H54 (cell line): ENCODE measurements around the gene FETUB.
A peak's percentile ranks its signal among the peaks of the same experiment; 100 is the strongest.

Experiments used
- DNase-seq: peaks from one replicate; pipeline ENCODE4 v3.0.0; 2011; ENCODE audit warnings: low spot score, mixed read lengths; ENCODE audit not compliant: insufficient read length
- FAIRE-seq: peaks from 3 replicates; lab custom pipeline; 2011; peaks lifted over from hg19 to GRCh38; lab: Jason Lieb, UNC
- POLR2A ChIP-seq: IDR thresholded peaks from 2 replicates; pipeline ENCODE4 v1.6.1; 2011; ENCODE audit warnings: low read depth, mild to moderate bottlenecking, low read length

The FETUB gene

DNA sequence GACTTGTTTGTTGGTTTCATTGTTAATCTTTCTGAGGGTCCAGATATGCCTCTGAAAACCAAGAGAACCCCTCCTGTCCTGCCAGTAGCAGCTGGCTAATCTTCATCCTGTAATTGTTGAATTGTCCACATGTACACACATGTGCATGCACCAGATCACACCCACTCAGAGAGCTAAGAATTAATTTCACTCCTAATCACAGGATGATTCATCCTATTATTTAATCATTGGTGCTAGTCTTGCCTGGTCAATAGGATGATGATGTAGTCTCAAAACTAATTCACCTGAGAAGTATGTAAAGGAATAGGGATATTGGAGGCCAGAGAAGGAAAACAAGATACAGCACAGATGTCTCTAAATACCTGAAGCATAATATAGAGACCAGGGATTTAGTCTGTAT lies 35.1 kb upstream of the FETUB start:
- TF ChIP-seq POLR2A: no peak
- DNase-seq (no peak), FAIRE-seq (no peak)

DNA sequence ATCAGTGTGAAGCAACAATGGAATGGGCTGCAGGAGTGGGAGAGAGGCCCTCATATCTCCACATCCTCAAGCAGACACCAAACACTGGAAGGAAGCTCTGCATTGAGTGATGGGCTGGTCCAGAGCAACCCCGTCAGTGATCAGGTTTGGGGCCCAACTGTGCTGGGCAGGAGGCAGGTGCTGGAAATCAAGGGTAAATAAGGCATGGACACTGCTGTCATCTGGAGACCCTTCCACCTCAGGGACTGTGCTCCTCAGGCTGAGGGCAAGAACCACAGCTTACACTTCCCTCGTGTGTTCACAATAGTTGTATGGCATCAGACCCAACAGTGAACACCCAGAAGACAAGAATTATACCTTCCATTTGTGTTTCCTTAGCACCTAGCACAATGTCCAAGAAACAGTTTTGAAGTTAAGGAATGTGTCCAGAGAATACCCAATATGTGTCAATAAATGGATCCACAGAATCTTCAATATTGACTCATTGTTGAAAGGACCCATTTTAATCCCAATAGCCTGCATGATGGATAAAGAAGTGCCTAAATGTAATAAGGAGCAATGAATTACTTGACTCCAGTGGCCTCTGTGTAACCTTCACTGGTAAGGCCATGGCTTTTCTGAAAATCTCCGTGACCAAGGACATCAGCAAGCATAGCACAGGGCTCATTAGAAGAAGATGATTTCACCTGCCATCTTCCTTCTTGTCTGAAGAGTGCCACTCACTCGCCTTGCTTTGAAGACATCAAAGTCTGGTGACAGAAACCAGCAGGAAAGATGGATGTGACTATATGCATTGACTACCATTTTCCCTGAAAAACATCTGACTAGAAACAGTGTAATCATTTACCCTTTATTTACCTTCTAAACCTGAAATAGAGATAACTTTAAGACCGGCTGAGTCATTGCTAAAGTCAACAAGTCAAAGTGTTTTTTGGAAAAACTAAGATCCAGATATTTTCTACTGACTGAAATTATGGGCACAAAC lies 34.3 kb upstream of the FETUB start:
- no peak for TF ChIP-seq POLR2A
- FAIRE-seq: no peak
- no peak for DNase-seq

DNA sequence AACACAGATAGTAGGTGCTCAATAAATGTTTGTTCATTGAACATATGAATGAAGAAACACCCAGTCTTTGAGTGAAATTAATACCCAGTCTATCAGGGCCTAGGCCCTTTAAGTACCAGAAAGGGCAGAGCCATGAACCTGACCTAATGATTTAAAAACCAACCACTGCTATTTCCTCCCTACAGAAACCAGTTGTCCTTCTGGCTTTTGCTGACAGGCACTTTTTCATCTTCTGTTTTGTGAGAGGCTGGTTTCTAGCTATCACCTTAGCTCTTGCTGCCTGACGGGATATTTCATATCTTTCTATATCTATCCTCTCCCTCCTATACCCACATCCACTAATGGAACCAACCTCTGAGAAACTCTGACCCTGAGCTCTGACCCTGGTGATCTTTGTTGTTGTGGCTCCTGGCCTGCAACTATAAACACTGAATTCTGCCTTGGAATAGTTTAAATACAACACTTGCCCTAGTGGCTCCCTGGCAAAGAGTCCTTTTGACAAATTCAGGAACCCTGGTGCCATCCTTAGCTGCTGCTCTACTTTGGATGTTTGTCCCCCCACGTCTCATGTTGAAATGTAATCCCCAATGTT lies 31.5 kb upstream of the FETUB start:
- no peak for TF ChIP-seq POLR2A
- FAIRE-seq (no peak), DNase-seq (no peak)

DNA sequence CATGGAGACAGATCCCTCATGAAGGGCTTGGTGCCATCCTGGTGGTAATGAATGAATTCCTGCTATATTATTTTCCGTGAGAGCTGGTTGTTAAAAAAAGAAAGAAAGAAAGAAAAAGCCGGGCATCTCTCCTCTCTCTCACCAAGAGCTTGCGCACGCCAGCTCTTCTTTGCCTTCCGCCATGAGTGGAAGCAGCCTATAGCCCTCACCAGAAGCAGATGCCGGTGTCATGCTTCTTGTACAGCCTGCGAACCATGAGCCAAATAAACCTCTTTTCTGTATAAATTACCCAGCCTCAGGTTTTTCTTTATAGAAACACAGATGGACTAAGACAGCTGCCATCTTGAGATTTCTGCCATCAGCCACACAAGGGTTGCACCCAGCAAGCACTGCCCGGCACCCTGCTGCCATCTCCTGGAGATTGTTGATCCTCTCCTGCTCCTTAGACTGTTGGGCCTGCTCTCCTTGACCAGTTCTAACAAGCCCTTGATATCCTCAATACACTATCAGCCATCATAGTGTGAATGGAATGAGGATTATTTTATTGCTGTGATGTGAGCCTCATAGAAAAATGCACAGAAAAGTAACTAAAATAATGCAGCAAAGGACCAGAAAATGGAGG lies 30.8 kb upstream of the FETUB start:
- no peak for FAIRE-seq
- no peak for DNase-seq
- TF ChIP-seq POLR2A: no peak

DNA sequence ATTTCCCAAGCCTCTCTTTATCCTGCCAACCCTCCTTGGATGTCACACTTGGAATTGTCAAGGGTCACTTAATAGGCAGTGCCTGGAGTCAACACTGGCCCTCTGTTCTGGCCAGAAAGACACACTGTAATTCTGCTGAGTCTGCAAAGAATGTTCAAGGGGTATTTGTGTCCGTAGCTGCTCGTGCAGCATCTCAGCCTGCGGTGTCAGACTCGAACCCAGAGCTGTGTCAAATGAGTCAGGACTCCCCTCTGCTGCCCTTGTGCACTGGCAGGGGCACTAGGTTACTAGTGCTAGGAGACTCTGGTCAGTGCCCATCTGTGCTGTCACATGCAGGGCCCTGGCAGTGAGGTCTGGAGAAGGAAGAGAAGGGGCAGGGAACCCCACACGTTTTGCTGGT lies 28.1 kb upstream of the FETUB start:
- TF ChIP-seq POLR2A: no peak
- no peak for FAIRE-seq

DNA sequence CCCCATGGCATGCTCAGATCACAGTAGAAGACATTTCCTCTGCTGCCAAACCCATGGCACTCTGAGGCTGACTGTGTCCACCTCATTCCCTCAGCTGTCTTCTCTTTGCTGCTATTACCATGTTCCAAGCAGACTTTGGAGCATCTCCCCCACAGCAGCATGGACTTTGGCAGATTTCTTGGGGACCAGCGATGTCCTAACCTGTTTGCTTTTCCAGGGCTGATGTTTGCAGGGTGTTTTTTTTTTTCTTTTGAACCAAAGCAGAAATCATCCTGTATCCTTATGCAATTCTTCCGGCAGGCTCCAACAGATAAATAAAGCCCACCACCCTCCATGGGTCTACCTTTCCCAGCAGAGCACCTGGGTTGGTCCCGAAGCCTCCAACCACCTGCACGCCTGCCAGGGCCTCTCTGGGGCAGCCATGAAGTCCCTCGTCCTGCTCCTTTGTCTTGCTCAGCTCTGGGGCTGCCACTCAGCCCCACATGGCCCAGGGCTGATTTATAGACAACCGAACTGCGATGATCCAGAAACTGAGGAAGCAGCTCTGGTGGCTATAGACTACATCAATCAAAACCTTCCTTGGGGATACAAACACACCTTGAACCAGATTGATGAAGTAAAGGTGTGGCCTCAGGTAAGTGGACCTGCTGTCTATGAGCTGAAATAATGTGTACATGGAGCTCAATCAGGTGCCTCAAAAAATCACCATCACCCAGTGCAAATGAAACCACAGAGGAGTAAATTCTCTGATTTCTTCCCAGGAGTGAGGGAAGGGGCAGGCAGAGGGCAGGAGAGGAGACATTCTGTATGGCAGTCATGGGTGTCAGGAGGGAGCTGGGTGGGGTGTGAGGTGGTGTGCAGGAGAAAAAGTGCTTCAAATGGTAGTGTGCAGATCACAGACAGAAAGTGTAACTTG lies 27.2 kb upstream of the FETUB start, which contains the start of gene AHSG:
Gene AHSG (plus strand): TSS at position 340 of the 916 bp plus-strand sequence. CDS start 82 bp downstream, at position 422.
- TF ChIP-seq POLR2A: no peak
- DNase-seq (no peak), FAIRE-seq (no peak)

More for the DNA sequence above, 28.1 kb upstream of the FETUB start:
- DNase-seq: no peak

DNA sequence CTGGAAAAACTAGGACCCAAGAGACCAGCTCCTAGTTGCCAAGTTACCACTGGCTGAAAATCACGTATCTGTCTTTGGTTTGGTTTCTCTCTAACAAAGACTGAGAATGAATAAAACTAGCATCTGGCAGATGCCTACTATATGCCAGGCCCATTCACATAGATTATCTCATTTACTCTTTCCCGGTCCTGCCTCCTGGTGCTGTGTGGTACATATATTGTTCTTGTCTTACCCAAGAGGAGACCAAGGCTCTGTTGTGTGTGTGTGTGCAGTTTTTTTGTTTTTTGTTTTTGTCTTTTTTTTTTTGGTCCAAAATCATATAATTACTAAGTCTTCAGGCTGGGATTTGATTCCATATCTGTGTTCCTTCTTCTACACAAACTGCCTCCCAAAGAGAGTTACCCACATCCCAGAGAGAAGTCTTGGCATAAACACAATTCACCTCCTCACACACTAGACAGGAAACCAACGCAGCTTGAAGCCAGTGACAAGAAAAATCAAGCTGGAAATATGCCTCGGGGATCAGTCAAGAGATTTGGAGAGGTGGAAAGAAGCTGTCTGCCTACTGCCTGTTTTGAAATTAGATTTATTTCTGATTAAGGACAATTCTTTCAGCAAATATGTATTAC lies 26.4 kb upstream of the FETUB start:
- FAIRE-seq: no peak
- no peak for TF ChIP-seq POLR2A
- DNase-seq: peak; percentile 30

DNA sequence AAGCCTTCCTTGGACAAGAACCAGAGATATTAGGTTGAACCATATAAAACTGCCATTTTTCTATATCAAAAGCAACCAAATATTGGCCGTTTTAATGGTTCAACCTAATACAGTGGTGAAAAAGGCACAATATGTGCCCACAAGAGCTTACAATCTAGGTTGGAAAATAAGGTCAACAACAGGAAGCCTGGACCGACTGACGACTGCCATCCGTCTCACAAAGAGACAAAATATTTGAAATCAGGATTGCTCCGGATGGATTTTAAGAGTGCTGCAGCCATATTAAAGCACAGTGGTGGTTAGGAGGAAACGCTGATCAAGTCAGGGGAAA lies 26.0 kb upstream of the FETUB start:
- no peak for FAIRE-seq
- TF ChIP-seq POLR2A: no peak
- no peak for DNase-seq

DNA sequence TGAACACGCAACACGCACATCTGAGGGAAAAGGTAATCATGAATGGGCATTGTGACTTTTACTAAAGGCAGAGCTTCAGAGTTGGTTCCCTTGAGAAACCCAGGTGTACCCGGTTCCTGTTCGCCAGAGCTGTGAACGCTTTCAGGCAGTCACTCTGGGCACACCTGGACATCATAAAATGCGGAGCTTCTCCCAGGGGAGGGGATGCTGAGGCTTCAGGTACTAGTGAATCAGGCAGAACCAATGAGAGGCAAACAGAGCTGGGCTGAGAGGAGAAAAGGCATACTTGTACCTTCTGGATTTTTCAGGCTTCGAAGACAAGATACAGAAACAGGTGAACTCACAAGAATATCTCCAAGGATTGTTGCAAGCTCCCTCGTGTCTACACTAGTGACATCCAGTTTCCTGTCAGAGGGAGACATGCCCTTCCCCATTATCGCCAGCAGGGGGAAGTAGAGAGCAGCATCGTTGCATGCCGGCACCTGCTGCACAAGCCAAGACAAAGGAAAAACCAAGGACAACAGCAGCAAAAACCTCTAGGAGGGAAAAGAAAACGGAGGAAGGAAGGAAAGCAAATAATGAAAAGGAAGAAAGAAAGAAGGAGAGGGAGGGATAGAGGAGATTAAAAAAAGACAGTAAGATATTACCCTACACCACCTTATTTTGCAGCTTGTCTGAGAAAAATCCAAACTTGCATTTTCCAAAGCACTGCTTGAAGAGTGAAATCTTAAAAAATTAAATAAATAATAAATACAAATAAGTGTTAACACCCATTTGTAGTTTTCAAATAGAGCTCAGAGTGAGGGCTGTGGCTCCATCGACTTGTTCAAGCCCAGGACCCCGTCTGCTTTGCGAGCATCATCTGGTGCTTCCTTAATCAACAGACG lies 25.4 kb upstream of the FETUB start:
- DNase-seq (peak; percentile 81), FAIRE-seq (peak; percentile 92)
- no peak for TF ChIP-seq POLR2A

DNA sequence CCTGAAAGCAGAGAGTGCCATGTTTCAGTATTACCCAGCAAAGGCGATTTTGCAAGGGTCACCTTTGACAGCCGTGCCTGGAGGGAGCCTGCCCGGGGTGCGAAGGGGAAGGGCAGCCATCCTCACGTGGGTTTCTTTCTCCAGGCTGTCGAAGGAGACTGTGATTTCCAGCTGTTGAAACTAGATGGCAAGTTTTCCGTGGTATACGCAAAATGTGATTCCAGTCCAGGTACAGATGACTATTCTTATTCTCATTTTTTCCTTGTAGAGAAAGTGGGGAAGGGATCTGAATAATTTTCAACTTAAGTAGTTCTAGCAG lies 23.9 kb upstream of the FETUB start:
- no peak for FAIRE-seq
- no peak for TF ChIP-seq POLR2A
- no peak for DNase-seq

DNA sequence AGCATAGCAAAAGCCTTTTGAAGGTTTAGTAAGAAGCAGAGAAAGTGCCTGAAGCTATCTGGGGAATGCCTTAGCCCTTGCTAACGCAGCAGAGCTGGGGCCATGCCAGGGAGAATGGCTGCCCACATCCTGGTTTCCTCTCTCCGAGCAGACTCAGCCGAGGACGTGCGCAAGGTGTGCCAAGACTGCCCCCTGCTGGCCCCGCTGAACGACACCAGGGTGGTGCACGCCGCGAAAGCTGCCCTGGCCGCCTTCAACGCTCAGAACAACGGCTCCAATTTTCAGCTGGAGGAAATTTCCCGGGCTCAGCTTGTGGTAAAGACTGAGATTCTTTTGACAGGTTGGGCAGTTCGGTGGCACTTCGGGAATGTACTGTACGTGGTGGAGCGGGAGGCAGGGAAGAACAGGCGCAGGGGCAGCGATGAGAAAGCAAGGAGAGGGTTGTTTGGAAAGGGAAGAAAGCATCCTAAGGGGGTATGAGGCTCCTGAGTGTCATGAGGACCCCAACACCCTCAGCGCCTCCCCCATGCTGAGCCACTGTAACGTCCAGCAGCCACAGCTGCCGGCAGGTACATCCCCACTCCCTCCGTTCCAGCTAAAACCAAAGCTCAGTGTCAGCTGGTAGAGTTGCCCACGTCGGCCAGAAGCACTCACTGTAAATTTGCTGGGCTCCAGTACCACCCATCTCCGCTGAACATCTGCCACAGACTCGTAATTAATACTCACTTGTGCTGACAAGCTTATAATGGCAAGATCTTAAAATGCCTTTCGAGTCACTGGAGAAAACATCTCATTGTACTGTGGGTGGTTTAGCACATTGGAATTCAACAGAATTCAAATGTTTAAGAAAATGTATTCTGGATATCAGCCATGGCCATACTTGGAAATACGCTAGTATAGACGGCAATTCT lies 22.9 kb upstream of the FETUB start:
- FAIRE-seq (peak; percentile 97), DNase-seq (peak; percentile 98)
- no peak for TF ChIP-seq POLR2A
